OCI-LY1 (cell line): ENCODE results near the gene PLEKHH1.

Experiments used
- EZH2 ChIP-seq: fragments of 200-600 bp; sonication (generic), shearing (Covaris generic); IDR thresholded peaks from 2 replicates; pipeline ENCODE4 v1.8.0; 2017; ENCODE audit warnings: borderline replicate concordance, mixed run types, mild to moderate bottlenecking, antibody characterized with exemption, low read length, moderate library complexity, mixed read lengths
- TF ChIP-seq, protein P1 (sequence below): fragments of 200-600 bp; sonication (generic), shearing (Covaris generic); IDR thresholded peaks from 2 replicates; pipeline ENCODE4 v1.5.1; 2017; ENCODE audit warnings: mild to moderate bottlenecking, antibody characterized with exemption, low read length, moderate library complexity, mixed read lengths

DNA sequence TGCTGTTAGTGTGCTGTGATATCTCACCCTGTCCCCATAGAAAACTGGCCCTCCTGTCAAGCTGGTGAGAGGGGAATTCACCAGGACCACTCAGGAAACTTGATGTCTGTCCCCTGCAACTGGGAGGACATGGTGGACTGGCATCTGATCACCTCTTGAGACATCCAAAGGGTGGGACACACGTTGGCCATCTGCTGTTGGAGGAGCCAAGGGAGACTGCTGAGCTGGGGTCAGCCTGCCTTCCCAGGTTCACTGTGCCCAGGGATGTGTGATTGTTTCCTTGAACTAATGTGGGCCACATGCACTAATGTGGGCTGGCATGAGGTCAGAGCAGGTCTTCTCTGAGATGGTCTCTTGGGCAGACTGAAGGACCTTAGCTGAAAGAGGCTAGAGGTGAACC lies 27.8 kb upstream of the PLEKHH1 start:
- TF ChIP-seq, protein P1, sequence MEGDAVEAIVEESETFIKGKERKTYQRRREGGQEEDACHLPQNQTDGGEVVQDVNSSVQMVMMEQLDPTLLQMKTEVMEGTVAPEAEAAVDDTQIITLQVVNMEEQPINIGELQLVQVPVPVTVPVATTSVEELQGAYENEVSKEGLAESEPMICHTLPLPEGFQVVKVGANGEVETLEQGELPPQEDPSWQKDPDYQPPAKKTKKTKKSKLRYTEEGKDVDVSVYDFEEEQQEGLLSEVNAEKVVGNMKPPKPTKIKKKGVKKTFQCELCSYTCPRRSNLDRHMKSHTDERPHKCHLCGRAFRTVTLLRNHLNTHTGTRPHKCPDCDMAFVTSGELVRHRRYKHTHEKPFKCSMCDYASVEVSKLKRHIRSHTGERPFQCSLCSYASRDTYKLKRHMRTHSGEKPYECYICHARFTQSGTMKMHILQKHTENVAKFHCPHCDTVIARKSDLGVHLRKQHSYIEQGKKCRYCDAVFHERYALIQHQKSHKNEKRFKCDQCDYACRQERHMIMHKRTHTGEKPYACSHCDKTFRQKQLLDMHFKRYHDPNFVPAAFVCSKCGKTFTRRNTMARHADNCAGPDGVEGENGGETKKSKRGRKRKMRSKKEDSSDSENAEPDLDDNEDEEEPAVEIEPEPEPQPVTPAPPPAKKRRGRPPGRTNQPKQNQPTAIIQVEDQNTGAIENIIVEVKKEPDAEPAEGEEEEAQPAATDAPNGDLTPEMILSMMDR, result no peak
- no peak for TF ChIP-seq EZH2
